Hepatocyte (in vitro differentiated cells): ENCODE results near the gene PDCL2.

Experiments
- EZH2 ChIP-seq: fragments of 200-600 bp; sonication (generic); IDR thresholded peaks from 2 replicates; pipeline ENCODE4 v1.6.1; 2016; ENCODE audit warnings: antibody characterized with exemption, mild to moderate bottlenecking, borderline replicate concordance
- TF ChIP-seq, protein P1 (sequence below): fragments of 200-600 bp; sonication (generic); IDR thresholded peaks from 2 replicates; pipeline ENCODE4 v1.5.1; 2016; ENCODE audit warnings: antibody characterized with exemption, mild to moderate bottlenecking; ENCODE audit not compliant: poor library complexity

GRCh38 chr4:55636656-55636999 is 44.6 kb upstream of the PDCL2 start:
- TF ChIP-seq, protein P1, sequence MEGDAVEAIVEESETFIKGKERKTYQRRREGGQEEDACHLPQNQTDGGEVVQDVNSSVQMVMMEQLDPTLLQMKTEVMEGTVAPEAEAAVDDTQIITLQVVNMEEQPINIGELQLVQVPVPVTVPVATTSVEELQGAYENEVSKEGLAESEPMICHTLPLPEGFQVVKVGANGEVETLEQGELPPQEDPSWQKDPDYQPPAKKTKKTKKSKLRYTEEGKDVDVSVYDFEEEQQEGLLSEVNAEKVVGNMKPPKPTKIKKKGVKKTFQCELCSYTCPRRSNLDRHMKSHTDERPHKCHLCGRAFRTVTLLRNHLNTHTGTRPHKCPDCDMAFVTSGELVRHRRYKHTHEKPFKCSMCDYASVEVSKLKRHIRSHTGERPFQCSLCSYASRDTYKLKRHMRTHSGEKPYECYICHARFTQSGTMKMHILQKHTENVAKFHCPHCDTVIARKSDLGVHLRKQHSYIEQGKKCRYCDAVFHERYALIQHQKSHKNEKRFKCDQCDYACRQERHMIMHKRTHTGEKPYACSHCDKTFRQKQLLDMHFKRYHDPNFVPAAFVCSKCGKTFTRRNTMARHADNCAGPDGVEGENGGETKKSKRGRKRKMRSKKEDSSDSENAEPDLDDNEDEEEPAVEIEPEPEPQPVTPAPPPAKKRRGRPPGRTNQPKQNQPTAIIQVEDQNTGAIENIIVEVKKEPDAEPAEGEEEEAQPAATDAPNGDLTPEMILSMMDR: no peak
- no peak for TF ChIP-seq EZH2
